Right atrium auricular region (tissue), 2 donors: ENCODE data around the gene MGMT. TPM values are rescaled to one million over a fixed set of nuclear protein-coding genes. Genes with fewer than 3 reads are reported as not detected.

Experiments
- DNase-seq: peaks from one replicate; pipeline ENCODE4 v3.0.0-alpha.2; 2019; ENCODE audit warnings: low spot score
- H3K27ac ChIP-seq, 2 donors: fragments of 200-600 bp; sonication (generic); 1 replicate in 1 of 2; 2 replicates in 1 of 2; pipeline ENCODE4 v1.5.1; 2016 to 2019
- H3K27me3 ChIP-seq, 2 donors: fragments of 200-600 bp; sonication (generic); one replicate each; pipeline versions ENCODE4 v1.5.1 to v1.6.0; 2017 to 2019
- H3K36me3 ChIP-seq: fragments of 200-600 bp; sonication (generic); one replicate; pipeline ENCODE4 v1.5.1; 2016
- H3K4me1 ChIP-seq, 2 donors: fragments of 200-600 bp; sonication (generic); one replicate each; pipeline versions ENCODE4 v1.5.1 to v1.6.0; 2017 to 2019
- H3K4me3 ChIP-seq, 2 donors: fragments of 200-600 bp; sonication (generic); 1 replicate in 1 of 2; 2 replicates in 1 of 2; pipeline ENCODE4 v1.5.1; 2017 to 2019; ENCODE audit warnings: mild to moderate bottlenecking in 1 of 2, moderate library complexity in 1 of 2
- H3K9me3 ChIP-seq, 2 donors: fragments of 200-600 bp; sonication (generic); one replicate each; pipeline ENCODE4 v1.5.1; 2019
- CTCF ChIP-seq, 2 donors: fragments of 200-600 bp; sonication (generic); IDR thresholded peaks; one replicate each; pipeline ENCODE4 v1.5.1; 2019; ENCODE audit warnings: antibody characterized with exemption in 2 of 2
- total RNA-seq, 2 donors: library from RNA; depleted of rRNA; stranded (reverse); fragments of >200 nt; gene quantifications; one replicate each; pipeline ENCODE4 v1.1.0, GENCODE V29; 2016

MGMT gene
- total RNA-seq, 2 donors from 2014 or later: 18.2 to 19.2 TPM

GRCh38 chr10:129659508-129660268, 192.6 kb downstream of the MGMT start:
- no peak for TF ChIP-seq CTCF (IDR thresholded peaks at IDR 0.05)
- H3K36me3 ChIP-seq: no peaks in the 10 kb centered on the region
- H3K27me3 ChIP-seq: no peaks in the 10 kb centered on the region
- DNase-seq: no peak
- H3K4me1 ChIP-seq: no peaks in the 10 kb centered on the region
- H3K27ac ChIP-seq: no peak overlapping the region
- H3K4me3 ChIP-seq: no peak overlapping the region
- H3K9me3 ChIP-seq: peaks cover 0 to 7% of the 10 kb centered on the region in 2 donors

- Histone ChIP-seq H3K4me3 (no peak overlapping the region), H3K27ac (no peak overlapping the region), H3K27me3 (no peaks in the 10 kb centered on the region), H3K4me1 (no peaks in the 10 kb centered on the region), H3K36me3 (no peaks in the 10 kb centered on the region), H3K9me3 (peaks cover 0 to 9% of the 10 kb centered on the region in 2 donors)
- no peak for TF ChIP-seq CTCF (IDR thresholded peaks at IDR 0.05)
- no peak for DNase-seq
These were observed 193.5 kb downstream of the MGMT start for GRCh38 chr10:129660569-129660968.

DNA sequence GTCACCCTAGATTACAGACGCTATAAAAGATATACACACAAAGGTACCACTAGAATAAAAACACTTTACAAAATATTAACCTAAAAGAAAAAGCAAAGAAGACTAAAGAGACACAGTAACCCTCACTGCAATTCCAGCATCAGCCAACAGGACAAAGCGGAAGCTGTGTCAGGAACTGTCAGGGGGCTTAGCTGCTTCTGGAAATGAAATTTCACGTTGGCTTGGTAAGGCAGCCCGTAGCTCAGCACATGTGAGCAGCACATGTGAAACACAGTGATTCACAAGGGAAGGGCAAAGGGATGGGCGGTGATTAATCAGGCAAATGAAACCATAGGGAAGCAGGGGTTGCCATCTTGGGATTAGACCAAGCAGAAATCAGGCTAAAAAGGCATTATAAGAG, 195.4 kb downstream of the MGMT start:
- no peaks in the 10 kb centered on the region for H3K36me3 ChIP-seq
- no peak overlapping the region for H3K27ac ChIP-seq
- no peaks in the 10 kb centered on the region for H3K27me3 ChIP-seq
- no peak overlapping the region for H3K4me3 ChIP-seq
- no peak for TF ChIP-seq CTCF (IDR thresholded peaks at IDR 0.05)
- H3K9me3 ChIP-seq: peaks cover 0 to 9% of the 10 kb centered on the region in 2 donors
- no peak for DNase-seq
- no peaks in the 10 kb centered on the region for H3K4me1 ChIP-seq

DNA sequence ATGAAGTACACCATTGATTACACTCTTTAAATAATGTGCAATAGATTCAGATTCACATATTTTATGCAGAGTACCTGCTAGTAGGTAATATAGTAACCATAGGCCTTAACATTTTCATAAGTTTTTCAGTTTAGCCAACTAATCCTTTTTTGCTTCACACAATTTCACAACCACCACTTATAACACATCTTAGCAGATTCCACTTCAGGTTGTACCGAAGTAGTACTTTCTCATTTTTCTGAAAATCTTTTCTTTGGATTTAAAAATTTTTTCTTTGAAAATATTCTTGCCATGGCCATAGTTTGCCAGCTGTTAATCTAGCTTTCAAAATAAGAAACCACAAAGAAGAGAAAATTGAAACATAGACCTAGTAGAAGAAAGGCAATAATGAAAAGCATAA, 203.1 kb downstream of the MGMT start:
- H3K9me3 ChIP-seq: peaks cover 0 to 16% of the 10 kb centered on the region in 2 donors
- H3K36me3 ChIP-seq: no peaks in the 10 kb centered on the region
- no peaks in the 10 kb centered on the region for H3K4me1 ChIP-seq
- TF ChIP-seq CTCF (IDR thresholded peaks at IDR 0.05): no peak
- H3K27ac ChIP-seq: no peak overlapping the region
- no peaks in the 10 kb centered on the region for H3K27me3 ChIP-seq
- H3K4me3 ChIP-seq: no peak overlapping the region
- DNase-seq: no peak

- Histone ChIP-seq H3K9me3 (peaks cover 0 to 16% of the 10 kb centered on the region in 2 donors), H3K27ac (no peak overlapping the region), H3K4me3 (no peak overlapping the region), H3K27me3 (no peaks in the 10 kb centered on the region), H3K4me1 (no peaks in the 10 kb centered on the region), H3K36me3 (no peaks in the 10 kb centered on the region)
- no peak for TF ChIP-seq CTCF (IDR thresholded peaks at IDR 0.05)
- no peak for DNase-seq
These were observed 206.3 kb downstream of the MGMT start for GRCh38 chr10:129673292-129673691.
